HG03520 (cell line): ENCODE measurements around the gene MARS1.
"Not testable (repeated sequence)": the region's sequence is repeated elsewhere in the genome, so short reads cannot be mapped to it uniquely, and the experiment has no call there.

Source experiments
- ATAC-seq: cut with Tn5 transposase; IDR thresholded peaks from one replicate; pipeline ENCODE4 v1.9.1; 2021; ENCODE audit warnings: mild to moderate bottlenecking, moderate library complexity; ENCODE audit not compliant: unreplicated experiment

The MARS1 gene

DNA sequence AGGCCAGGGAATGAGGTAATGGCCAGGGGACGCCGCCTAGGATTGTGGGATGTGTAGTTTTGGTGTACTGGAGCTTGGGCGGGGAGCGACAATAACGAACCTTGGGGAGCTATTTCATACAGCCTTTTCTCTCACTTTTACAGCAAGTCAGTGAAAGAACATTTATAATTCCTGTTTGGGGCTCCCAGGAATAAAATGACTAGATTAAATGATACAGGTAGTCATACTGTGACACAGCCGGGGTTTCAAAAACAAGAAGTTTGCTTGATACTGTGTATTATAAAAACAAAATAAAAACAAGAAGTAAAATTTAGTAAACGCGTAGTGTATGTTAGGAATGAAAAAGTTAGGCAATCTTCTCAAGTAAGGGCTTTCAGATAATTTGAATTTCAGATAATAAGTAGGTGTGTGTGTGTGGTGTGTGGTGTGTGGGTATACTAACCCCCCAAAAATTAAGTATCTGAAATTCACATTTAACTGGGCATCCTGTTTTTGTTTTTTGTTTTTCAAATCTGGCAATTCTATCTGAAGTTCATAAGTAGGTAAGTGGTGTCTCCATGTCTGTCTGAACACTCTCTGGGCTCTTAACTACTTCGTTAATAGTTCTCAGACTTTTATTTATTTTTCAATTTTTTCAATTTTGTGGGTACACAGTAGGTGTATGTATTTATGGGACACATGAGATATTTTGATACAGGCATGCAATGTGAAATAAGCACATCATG, 59.6 kb downstream of the MARS1 start:
- no peak for ATAC-seq

DNA sequence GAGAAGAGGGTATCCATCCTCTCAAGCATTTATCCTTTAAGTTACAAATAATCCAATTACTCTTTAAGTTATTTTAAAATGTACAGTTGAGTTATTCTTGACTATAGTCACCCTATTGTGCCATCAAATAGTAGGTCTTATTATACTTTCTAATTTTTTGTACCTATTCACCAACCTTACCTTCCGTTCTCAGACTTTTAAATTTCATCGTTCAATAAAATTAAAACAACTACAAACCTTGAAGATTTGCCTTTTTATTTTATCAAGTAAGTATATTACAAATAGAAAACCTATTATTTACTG, 60.1 kb downstream of the MARS1 start:
- ATAC-seq: no peak

DNA sequence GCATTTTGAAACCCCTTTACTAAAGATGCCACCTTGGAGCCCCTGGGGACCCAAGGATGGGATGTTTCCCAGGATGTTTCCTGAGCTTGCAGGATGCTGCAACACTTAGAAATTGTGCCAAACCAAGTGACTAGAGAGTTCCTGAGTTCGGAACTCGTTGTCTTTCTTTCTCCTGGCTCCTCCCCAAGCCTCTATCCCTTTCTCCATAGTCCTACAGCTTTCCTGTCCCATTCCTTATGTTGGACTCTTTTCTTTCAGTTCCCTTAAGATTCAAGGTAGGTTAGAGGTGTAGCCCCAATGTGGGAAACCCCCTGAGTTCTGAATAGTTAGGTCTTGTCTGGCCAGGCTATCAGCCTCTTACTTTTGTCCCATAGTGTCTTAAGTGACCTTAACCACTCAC, 60.6 kb downstream of the MARS1 start:
- ATAC-seq: no peak

DNA sequence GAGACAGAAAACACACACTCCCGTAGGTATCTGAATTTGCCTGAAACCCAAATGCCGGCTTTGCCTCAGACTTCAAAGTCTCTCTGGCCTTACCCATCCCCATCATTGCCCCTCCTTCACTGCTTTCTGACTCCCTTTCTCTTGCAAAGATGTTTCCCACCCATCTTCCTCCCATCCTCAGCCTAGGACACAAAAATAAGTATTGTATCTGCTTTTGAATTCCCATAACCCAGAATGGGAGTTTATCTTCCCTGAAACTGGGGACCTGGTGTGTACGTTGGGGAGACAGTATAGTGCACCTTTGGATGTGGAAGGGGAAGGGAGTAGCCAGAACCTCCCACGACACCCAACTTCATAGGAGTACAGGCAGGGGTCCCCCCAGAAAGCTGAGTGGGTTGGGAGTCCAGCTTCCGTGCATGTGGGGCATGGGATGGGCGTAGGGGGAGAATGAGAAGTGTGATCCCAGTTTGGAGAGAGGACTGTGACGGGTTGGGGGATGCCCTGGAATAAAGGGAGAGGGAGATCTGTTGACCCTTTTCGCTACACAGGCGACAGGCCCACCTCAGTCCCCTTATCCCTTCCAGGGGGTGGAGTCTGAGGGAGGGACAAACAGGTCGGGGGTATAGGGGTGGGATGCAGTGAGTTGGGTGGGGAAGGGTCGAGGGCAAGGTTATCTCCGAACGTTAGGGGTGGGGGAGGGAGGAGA, 61.5 kb downstream of the MARS1 start:
- ATAC-seq: no peak

DNA sequence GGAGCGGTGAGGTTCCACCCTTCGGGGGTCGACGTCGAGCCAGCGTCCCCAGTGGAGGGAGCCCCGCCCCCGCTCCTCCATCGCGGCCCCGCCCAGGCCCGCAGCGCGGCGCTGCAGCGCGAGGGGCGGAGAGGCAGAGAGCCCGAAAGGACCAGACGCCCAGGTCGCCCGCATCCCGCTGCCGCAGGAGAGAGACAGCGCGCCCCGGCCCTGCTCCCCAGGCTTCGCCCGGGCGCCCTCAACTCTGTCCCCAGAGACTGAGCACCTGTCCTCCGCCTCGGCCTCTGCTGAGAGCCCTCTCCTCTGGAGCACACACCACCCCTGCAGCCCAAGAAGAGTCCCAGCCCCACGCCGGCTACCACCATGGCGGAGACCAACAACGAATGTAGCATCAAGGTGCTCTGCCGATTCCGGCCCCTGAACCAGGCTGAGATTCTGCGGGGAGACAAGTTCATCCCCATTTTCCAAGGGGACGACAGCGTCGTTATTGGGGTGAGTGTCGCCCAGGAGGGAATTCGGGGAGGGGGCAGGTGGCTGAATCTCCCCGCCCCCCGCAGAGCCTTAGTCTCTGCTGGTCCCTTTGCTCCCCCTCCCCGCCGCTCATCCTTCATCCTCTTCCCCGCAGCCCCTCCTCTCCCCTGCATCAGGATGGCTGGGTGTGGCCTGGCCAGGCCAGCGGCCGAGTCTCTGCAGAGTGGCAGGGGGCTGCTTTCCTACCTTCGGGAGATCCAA, 62.2 kb downstream of the MARS1 start, which contains the start of gene KIF5A:
TSS of gene KIF5A (plus strand) at position 136 of the 732 bp plus-strand sequence. CDS start at position 364, 228 bp downstream.
- no peak for ATAC-seq

DNA sequence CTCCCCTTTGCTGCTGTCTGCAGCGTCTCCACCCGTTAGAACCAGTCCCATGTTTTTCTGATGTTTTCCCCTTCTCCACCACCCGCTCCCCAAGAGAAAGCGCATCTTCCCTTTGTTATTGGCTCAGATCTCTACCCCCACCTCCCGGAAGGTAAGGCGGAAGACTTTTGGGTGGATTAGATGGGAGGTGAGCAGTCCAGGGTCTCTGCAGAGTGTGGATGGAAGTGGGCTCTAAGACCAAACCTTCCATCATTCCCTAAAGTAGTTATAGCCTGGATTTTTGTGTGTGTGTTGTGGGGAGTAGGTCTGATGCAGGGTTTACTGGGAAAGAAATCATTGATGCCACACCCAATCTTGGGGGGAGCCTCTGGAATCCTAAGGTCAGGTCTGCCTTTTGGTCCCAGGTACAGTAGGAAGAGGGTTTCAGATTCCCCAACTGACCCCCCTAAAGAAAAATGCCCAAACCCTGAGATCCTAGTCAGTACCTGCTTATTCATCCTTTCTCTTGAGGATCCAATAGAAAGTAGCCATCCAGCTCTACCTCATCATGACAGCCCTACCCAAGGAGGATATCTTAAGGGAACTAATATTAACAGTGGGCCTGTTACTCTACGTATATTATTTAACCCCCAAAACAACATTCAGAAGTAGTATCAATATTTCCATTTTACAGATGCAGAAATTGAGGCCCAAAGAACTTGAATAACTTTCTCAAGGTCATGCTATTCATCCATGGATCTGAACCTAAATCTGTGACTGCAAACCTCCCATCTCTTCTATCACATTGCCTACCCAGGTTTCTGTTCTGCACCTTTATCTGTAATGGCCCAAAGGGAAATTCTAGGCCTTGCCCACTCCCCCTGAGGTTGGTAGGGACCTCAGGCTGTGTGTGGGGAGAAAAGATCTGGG, 63.0 kb downstream of the MARS1 start:
- no peak for ATAC-seq

DNA sequence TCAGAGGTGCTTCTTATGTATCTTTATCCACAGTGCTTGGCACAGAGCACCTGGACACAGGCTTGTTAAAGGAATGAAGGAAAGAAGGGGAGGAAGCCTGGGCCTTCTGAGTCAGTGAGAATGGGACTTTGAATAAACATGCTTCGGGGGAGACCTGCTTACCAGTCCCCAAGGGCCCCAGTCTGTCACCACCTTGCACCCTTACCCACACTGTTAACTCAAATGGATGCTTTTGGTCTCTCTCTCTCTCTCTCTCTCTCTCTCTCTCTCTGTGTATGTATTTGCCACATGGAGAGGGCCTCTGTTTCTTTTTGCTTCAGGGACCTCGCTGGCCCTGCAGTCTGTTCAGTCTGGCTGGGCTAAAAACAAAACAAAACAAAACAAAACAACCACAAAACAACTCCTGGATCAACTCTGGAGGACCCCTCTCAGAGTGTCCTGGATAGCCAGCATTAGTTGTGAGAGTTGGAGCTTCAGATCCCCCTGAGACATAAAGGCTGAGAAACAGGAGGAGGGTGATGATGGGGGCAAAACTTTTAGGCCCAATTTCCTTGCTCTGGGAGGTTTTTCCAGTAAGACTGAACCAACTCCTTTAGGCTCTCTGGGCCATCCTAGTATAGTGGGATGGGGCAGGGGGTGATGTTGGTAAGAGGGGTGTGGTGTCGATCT, 63.9 kb downstream of the MARS1 start:
- ATAC-seq: no peak

DNA sequence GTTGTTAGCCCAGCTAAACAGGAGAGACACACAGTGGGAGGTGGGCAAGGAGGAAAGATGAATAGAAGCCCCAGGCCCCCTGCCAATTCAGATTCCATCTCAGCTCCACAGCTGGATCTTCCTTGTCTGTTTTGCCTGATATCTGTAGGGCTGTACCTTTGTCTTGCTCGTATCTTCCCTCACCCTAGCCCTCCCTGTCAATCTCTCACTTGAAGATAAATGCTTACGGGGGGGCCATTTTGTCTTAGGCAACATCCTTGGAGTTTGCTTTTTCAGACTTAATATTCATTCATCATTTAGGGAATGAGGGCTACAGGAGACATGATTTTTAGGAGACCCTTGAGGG, 64.4 kb downstream of the MARS1 start:
- ATAC-seq: no peak

DNA sequence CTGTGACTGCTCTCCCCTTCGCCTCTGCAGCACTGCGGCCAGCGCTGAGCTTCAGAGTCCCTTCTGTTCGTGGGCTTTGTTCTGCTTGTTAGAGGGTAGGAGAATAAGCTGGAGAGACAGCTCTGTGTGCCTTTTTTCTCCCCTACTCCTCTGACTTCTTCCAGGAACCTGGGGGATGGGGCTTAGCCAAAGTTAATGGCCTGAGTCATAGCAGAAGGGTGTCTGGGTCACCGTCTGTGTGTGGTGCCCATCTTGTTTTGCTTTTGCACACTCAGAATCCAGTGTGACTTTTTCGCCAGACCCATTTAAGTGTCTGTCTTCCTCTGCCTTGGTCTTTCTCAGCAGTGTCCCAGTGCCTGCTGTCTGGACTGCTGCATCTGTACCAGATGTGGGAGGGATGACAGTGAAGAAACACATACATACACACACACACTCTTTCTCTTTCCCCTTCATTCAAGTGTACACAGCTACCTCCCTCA, 65.0 kb downstream of the MARS1 start:
- ATAC-seq: no peak

DNA sequence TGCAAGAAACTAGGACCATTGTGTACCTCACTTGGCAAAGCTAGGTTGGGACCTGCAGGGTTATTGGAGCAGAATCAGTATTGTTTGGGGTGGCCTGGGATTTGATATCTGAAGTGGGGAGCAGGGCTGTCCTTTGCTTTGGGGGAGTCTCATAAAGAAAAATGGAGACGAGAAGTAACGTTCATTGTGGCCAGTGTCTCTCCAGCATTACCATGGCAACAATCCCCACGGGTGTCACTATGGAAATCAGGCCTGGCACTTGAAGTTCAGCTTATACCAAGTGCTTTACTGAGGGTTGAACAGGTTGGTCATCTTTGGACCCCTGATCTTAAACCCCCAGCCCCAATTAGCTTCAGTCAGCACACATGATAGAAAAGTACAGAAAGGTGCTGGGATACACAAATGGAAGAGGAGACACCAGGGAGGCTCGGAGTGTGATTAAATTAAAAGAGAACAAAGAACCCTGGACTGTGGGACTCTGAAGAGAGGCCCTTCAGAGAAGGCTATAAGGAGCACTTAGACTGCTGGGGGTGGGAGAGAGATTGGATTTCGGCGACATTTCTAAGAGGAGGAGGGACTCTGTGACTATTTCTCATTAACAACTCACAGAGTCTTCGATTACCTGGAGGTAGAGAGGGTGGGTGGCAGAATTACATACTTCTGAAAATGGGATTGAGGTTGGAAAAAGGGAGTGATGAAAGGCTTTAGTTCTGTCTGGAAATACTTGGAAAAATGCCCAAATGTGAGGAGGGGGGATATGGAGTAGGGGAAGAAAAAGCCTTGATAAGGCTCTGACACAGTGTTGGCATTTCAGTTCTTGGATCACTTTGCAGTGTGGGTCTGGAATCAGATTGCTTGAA, 65.7 kb downstream of the MARS1 start:
- ATAC-seq: no peak

DNA sequence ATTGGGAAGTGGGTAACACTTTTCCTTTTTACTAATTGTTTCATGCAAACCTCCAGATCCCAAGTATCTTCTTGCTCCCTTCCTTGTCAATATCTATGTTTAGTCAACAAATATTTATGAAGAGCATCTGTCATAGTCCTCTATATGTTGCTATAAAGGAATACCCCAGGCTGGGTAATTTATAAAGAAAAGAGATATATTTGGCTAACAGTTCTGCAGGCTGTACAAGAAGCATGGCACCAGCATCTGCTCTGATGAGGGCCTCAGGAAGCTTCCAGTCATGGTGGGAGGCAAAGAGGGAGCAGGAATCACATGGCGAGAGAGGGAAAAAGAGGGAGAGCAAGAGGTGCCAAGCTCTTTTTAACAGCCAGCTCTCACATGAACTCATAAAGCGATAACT, 66.6 kb downstream of the MARS1 start:
- ATAC-seq: no peak

DNA sequence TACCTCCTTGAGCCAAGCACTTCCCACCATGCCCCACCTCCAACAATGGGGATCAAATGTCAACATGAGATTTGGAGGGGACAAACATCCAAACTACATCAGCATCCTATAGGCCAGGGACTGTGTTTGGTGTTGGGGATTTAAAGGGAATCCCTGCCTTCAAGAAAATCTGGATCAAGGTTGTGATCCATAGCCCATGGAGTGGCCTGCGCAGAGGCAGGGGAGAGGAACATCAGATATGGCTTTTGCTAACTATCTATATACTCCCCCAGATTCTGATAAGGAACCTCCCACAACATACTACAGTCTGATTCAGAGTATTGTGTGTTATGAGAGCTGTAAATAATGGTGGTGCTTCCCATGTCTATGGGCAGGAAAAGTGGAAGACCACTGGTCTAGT, 67.0 kb downstream of the MARS1 start:
- no peak for ATAC-seq

DNA sequence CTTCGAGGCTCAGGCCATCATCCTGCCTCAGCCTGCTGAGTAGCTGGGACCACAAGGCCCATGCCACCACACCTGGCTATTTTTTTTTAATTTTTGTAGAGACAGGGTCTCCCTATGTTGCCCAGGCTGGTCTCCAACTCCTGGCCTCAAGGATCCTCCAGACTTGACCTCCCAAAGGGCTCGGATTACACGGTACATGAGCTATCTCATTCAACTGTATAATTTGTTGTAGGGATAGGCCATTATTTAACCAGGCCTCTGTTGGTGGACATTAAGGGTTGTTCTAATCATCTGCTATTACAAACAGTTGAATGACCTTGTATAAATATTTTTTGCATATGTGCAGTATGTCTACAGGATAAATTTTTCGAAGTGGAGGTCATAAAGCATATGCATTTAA, 71.0 kb downstream of the MARS1 start:
- no peak for ATAC-seq

DNA sequence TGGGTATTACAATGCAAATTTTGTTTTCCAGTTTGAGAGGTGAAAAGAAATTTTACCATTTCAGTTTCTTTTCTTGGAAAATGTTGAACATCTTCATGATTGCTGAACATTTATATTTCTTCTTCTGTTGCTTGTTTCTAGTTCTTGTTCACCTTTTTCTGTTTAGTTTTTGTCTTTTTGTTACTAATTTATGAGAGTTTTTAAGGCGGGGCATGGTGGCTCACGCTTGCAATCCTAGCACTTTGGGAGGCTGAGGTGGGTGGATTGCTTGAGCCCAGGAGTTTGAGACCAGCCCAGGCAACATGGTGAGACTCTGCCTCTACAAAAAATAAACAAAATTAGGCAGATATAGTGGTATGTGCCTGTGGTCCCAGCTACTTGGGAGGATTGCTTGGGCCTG, 72.6 kb downstream of the MARS1 start:
- ATAC-seq: no peak

DNA sequence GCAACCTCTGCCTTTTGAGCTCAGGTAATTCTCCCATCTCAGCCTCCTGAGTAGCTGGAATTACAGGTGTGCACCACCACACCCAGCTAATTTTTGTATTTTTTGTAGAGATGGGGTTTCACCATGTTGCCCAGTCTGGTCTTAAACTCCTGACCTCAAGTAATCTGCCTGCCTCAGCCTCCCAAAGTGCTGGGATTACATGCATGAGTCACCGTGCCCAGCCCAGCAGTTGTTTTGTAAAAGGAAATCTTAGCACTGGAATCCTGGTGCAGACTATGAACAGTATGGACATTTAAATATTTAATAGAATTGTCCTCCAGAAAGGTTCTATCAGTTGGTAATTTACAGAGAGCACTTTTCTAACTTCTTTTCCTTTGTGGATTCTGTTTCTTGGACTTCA, 73.2 kb downstream of the MARS1 start:
- not testable (repeated sequence) for ATAC-seq

DNA sequence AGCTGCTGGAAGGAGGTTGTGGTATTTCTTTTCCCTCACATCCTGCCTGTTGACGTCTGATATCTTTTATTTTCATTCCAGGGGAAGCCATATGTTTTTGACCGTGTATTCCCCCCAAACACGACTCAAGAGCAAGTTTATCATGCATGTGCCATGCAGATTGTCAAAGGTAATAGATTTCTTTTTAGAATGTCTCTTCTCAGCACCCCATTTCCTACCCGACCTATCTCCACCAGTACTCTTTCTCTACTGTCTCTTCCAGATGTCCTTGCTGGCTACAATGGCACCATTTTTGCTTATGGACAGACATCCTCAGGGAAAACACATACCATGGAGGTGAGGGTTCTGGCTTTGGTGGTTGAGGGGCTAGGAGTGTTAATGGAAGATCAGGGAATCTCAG, 75.5 kb downstream of the MARS1 start:
- ATAC-seq: no peak

DNA sequence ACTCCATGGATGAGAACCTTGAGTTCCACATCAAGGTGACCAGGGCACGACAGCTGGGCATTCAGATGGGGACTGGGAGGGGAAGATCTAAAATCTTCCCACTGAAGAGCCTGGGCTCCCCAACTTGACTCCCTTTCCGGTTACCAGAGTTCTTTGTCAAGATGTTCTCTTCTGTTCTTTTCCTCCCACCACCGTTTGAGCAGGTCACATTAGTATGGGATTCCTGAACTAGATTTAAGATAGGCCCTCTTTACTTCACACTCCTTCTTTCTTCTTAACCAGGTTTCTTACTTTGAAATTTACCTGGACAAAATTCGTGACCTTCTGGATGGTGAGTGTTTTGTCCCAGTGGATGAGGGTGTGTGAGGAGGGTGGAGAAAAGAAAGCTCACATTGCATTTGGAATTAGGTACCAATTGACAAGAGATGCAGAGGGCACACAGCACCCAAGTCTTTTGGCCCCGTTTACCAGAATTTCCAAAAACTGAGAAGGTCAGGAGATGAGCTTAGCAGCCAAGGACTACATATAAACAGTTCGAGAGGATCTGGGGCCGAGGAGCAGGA, 76.4 kb downstream of the MARS1 start:
- no peak for ATAC-seq
